GM19438 (cell line): ENCODE results near the gene SQSTM1.

Experiments
- ATAC-seq: cut with Tn5 transposase; IDR thresholded peaks from one replicate; pipeline ENCODE4 v1.9.1; 2021; ENCODE audit warnings: low read depth; ENCODE audit not compliant: unreplicated experiment

SQSTM1 gene

GRCh38 chr5:179794171-179794570 is 26.5 kb upstream of the SQSTM1 start:
- ATAC-seq, result no peak

GRCh38 chr5:179794575-179794974 is 26.1 kb upstream of the SQSTM1 start:
- no peak for ATAC-seq

DNA sequence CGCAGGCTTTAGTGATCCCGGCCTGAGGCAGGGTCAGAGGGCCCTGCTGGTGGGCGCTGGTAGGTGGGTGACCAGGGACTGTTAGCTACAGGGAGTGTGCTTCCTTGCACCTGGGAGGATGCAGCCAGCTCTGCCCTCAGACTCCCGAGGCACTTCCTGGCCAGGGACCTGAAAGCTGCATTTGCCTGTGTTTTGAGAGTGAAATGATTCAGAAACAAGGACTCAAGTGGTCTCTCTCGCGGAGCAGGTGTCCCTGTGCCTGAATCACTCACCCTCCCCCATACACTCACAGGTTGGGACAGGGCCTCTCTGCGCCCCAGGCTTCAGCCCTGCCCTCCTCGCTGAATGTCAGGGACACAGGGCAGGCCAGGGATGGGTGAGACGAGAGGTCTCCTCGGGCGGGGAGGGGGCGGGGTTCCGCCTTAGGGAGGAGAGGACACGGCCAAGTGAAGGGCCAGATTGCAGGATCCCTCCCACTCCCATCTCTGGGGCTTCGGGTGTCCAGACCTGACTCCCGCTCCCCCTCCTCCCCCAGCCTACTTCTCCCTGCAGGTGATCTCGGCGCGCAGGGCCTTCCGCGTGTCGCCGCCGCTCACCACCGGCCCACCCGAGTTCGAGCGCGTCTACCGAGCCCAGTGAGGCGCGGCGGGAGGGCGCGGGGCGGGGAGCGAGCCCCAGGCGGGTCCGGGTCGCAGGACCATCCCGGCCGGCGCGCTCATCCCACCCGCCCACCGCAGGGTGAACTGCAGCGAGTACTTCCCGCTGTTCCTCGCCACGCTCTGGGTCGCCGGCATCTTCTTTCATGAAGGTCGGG is 25.4 kb upstream of the SQSTM1 start:
- ATAC-seq, result no peak

DNA sequence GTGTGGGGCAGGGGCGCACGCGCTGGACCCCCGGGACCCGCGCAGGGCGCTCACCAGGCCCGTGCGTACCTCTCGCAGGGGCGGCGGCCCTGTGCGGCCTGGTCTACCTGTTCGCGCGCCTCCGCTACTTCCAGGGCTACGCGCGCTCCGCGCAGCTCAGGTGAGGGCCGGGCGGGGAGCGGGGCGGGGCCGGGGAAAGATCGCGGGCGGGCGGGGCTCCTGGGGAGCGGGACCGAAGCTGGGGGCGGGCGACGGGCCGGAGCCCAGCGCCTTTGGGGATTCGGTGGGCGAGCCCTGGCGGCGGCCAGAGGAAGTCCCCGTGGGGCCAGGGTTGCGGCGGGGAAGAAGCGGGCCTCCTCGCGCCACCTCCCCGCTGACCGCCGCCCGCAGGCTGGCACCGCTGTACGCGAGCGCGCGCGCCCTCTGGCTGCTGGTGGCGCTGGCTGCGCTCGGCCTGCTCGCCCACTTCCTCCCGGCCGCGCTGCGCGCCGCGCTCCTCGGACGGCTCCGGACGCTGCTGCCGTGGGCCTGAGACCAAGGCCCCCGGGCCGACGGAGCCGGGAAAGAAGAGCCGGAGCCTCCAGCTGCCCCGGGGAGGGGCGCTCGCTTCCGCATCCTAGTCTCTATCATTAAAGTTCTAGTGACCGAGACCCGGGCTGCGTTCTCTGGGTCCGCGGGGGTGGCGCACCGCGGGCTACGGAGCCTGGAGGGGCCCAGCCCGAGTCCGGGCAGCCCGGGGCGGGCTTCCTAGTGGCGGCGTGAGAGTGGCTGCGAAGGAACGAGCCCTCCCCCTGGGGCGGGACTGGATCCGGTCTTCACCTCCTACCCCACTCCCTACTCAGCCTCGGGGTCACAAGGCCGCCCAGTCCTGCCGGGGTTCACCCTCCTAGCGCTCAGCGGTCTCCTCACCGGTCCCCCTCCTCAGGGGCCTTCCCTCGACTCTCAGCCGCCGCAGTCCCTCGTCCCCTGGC is 24.6 kb upstream of the SQSTM1 start:
- ATAC-seq, result peak; percentile 67

DNA sequence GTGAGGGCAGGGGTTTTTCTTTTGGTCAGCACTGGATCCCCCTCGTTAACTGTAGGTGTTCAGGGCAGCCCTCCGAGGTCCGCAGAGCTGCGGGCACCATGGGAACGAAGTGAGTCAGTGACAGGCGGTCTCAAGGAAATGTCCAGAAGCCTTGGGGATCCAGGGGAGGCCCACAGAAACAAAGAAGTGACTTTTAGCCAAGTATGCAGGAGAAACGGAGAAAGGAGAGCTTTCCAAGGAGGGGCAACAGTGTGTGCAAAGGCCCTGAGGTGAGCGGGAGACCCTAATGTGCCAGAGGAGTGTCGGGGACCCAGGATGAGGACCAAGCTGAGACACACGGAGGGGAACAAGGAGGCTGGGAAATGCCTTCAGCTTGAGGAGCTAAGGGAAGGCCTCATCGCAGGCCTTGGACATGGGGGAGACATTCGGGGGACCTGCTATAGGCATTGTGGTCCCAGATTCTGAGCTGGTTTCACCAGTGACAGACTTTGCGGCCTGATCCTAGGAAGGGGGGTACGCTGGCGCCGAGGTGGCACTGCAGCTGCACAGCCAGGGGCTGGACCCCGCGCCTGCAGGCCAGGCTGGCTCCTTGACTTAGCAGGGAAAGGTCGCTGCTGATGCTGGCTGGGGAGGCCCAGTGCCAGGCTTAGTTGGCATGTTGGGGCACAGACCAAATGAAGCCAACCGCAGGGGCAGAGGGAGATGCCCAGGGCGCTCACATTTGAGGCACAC is 23.7 kb upstream of the SQSTM1 start:
- ATAC-seq, result no peak

- no peak for ATAC-seq
Observed at GRCh38 chr5:179797741-179798140, 23.0 kb upstream of the SQSTM1 start.

- ATAC-seq, result no peak
Observed at GRCh38 chr5:179798144-179798770, 22.4 kb upstream of the SQSTM1 start.

- no peak for ATAC-seq
Observed at GRCh38 chr5:179798771-179799643, 21.7 kb upstream of the SQSTM1 start.

GRCh38 chr5:179799644-179799973 is 21.1 kb upstream of the SQSTM1 start:
- ATAC-seq, result no peak

DNA sequence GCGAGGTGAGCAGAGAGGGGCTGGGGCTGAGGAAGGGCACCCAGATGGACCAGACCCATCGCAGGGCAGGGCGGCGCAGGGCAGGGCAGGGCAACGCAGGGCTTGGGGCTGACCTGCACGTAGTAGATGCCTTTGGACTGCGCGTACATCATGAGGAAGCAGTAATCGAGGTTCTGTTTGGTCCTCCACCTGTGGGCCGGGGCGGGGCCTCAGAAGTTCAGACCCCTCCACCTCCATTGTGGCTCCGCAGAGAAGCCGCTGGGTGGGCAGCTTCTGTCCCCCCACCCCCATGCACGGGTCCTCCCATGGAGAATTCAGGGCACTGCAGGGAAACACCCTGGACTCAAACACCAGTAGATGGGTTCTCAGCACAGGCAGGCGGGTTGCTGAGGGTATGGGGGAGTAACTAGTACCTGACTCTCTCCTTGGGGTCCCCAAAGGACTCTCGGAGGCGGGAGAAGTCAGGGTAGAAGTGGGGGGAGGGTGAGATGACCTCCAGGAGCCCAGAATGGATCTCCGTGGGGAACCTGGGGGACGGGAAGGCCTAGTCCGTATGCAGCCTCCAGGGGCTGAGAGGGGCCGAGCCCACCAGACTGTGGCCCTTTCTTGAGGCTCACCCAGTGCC is 20.5 kb upstream of the SQSTM1 start:
- no peak for ATAC-seq

GRCh38 chr5:179800696-179801201 is 20.0 kb upstream of the SQSTM1 start:
- no peak for ATAC-seq

- ATAC-seq, result peak; percentile 33
Observed at GRCh38 chr5:179801304-179802206, 19.1 kb upstream of the SQSTM1 start.

DNA sequence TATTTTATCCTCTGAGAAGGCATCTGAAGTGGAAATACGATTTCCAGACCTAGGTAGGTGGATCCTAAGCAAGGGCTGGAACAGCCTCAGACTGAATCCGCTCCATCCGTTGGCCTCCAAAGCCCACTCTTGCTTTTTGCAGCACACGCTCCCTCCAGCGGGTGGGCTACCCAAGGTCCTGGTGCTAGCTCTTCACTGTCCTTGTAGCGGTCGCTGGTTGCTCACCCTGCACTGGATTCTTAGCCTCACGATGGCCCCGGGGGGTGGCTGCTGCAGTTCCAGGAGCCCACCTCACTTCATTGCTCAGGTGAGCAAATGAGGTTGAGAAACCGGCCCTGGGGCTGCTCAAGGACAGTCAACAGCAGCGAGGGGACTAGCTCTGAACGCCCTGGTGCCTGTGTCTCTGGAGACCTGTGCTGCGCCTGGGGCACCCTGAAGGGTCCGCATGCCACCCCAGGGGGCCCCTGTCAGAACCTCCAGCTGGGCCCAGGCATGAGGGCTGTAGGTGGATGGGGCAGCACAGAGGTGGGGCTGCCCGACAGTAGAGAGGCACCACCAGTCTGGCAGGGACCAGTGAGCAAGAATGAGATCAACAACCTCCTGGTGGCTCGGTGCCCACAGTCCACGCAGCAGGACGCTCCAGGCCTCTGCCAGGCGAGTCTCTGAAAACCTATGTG is 18.4 kb upstream of the SQSTM1 start:
- ATAC-seq, result no peak

- no peak for ATAC-seq
Observed at GRCh38 chr5:179802950-179803562, 17.6 kb upstream of the SQSTM1 start.

GRCh38 chr5:179803651-179804554 is 16.8 kb upstream of the SQSTM1 start:
- no peak for ATAC-seq

GRCh38 chr5:179804555-179804947 is 16.2 kb upstream of the SQSTM1 start:
- ATAC-seq, result no peak
